SK-N-SH treated with all-trans-retinoic acid at 6 μM for 48 hours (cell line): ENCODE results near the gene WSCD2.

Source experiments
- ATAC-seq: fragments of 200-7000 bp; cut with Tn5 transposase; 3 replicates; pipeline ENCODE4 v1.9.1; 2020; ENCODE audit warnings: mild to moderate bottlenecking, moderate library complexity
- ARNTL ChIP-seq: fragments of 450-650 bp; formaldehyde crosslinking; IDR thresholded peaks from 2 replicates; pipeline ENCODE4 v1.5.0; 2020; ENCODE audit warnings: low read depth, mild to moderate bottlenecking, moderate library complexity, borderline replicate concordance
- CREB5 ChIP-seq: fragments of 250-450 bp; sonication (Bioruptor Pico); IDR thresholded peaks from 2 replicates; pipeline ENCODE4 v1.5.1; 2020; ENCODE audit warnings: low read depth, mild to moderate bottlenecking, moderate library complexity
- CSDC2 ChIP-seq: fragments of 250-450 bp; sonication (Bioruptor Pico); IDR thresholded peaks from 2 replicates; pipeline ENCODE4 v1.5.0; 2020; ENCODE audit warnings: mild to moderate bottlenecking, moderate library complexity
- CSRNP3 ChIP-seq: fragments of 250-450 bp; sonication (Bioruptor Pico); IDR thresholded peaks from 2 replicates; pipeline ENCODE4 v1.5.1; 2021; ENCODE audit warnings: mild to moderate bottlenecking, moderate library complexity
- ESRRG ChIP-seq: fragments of 250-450 bp; sonication (Bioruptor Pico); IDR thresholded peaks from 2 replicates; pipeline ENCODE4 v1.6.1; 2021; ENCODE audit warnings: mild to moderate bottlenecking
- GLIS3 ChIP-seq: fragments of 250-450 bp; sonication (Bioruptor Pico); IDR thresholded peaks from 2 replicates; pipeline ENCODE4 v1.5.0; 2020; ENCODE audit warnings: mild to moderate bottlenecking, moderate library complexity
- ISL1 ChIP-seq: fragments of 250-450 bp; sonication (Bioruptor Pico); IDR thresholded peaks from 2 replicates; pipeline ENCODE4 v2.1.2; 2022; ENCODE audit warnings: mild to moderate bottlenecking, moderate library complexity
- OSR1 ChIP-seq: fragments of 250-450 bp; sonication (Bioruptor Pico); IDR thresholded peaks from 2 replicates; pipeline ENCODE4 v1.8.0; 2022; ENCODE audit warnings: moderate library complexity, mild to moderate bottlenecking, inconsistent platforms
- PATZ1 ChIP-seq: fragments of 250-450 bp; sonication (Bioruptor Pico); IDR thresholded peaks from 2 replicates; pipeline ENCODE4 v1.8.0; 2020; ENCODE audit warnings: mild to moderate bottlenecking, moderate library complexity, borderline replicate concordance
- POU6F1 ChIP-seq: fragments of 250-450 bp; sonication (Bioruptor Pico); IDR thresholded peaks from 2 replicates; pipeline ENCODE4 v1.8.0; 2021; ENCODE audit warnings: low read depth, mild to moderate bottlenecking, moderate library complexity, borderline replicate concordance
- PPARA ChIP-seq: fragments of 250-450 bp; sonication (Bioruptor Pico); IDR thresholded peaks from 2 replicates; pipeline ENCODE4 v1.5.0; 2020; ENCODE audit warnings: mild to moderate bottlenecking, borderline replicate concordance
- RARB ChIP-seq: fragments of 250-450 bp; sonication (Bioruptor Pico); IDR thresholded peaks from 2 replicates; pipeline ENCODE4 v1.8.0; 2021; ENCODE audit warnings: mild to moderate bottlenecking, moderate library complexity
- SNAI2 ChIP-seq: fragments of 250-450 bp; sonication (Bioruptor Pico); IDR thresholded peaks from 2 replicates; pipeline ENCODE4 v1.5.0; 2020; ENCODE audit warnings: mild to moderate bottlenecking, moderate library complexity
- TCF4 ChIP-seq: fragments of 250-450 bp; sonication (Bioruptor Pico); IDR thresholded peaks from 2 replicates; pipeline ENCODE4 v1.8.0; 2021; ENCODE audit warnings: mild to moderate bottlenecking, moderate library complexity, borderline replicate concordance
- TSHZ2 ChIP-seq: fragments of 250-450 bp; sonication (Bioruptor Pico); IDR thresholded peaks from 2 replicates; pipeline ENCODE4 v1.5.0; 2020; ENCODE audit warnings: mild to moderate bottlenecking, moderate library complexity
- ZC3H10 ChIP-seq: fragments of 250-450 bp; sonication (Bioruptor Pico); IDR thresholded peaks from 2 replicates; pipeline ENCODE4 v1.5.1; 2021; ENCODE audit warnings: mild to moderate bottlenecking, moderate library complexity
- ZFP3 ChIP-seq: fragments of 250-450 bp; sonication (Bioruptor Pico); IDR thresholded peaks from 2 replicates; pipeline ENCODE4 v1.5.0; 2020; ENCODE audit warnings: mild to moderate bottlenecking, moderate library complexity
- ZFP30 ChIP-seq: fragments of 450-650 bp; formaldehyde crosslinking; IDR thresholded peaks from 2 replicates; pipeline ENCODE4 v1.5.0; 2022; ENCODE audit warnings: mild to moderate bottlenecking, moderate library complexity
- ZNF565 ChIP-seq: fragments of 450-650 bp; formaldehyde crosslinking; conservative IDR thresholded peaks from 2 replicates; pipeline ENCODE4 v1.5.0; 2020; ENCODE audit warnings: low read depth, mild to moderate bottlenecking, moderate library complexity
- ZNF70 ChIP-seq: fragments of 450-650 bp; formaldehyde crosslinking; IDR thresholded peaks from 2 replicates; pipeline ENCODE4 v1.5.0; 2020; ENCODE audit warnings: mild to moderate bottlenecking, moderate library complexity

WSCD2 gene

GRCh38 chr12:108198043-108198442 lies 69.0 kb downstream of the WSCD2 start:
- TF ChIP-seq POU6F1 (CRISPR knock-in tag) (no peak), ZFP30 (no peak), ESRRG (no peak), ZNF70 (CRISPR knock-in tag) (no peak), GLIS3 (CRISPR knock-in tag) (no peak), ZC3H10 (CRISPR knock-in tag) (no peak), ZFP3 (CRISPR knock-in tag) (no peak), SNAI2 (CRISPR knock-in tag) (no peak), CSRNP3 (CRISPR knock-in tag) (no peak), ARNTL (CRISPR knock-in tag) (no peak)

GRCh38 chr12:108199106-108199505 lies 70.0 kb downstream of the WSCD2 start:
- no peak for ATAC-seq
- TF ChIP-seq ZNF70 (CRISPR knock-in tag) (no peak), PPARA (CRISPR knock-in tag) (no peak), RARB (CRISPR knock-in tag) (no peak), GLIS3 (CRISPR knock-in tag) (no peak), ARNTL (CRISPR knock-in tag) (no peak), ZNF565 (CRISPR knock-in tag) (no peak), ESRRG (no peak), TCF4 (CRISPR knock-in tag) (no peak), TSHZ2 (no peak), CREB5 (CRISPR knock-in tag) (no peak), ZFP3 (CRISPR knock-in tag) (no peak), CSDC2 (CRISPR knock-in tag) (no peak), OSR1 (CRISPR knock-in tag) (no peak), PATZ1 (CRISPR knock-in tag) (no peak), CSRNP3 (CRISPR knock-in tag) (no peak), ZC3H10 (CRISPR knock-in tag) (no peak), ISL1 (CRISPR knock-in tag) (no peak), POU6F1 (CRISPR knock-in tag) (no peak), SNAI2 (CRISPR knock-in tag) (no peak)

More at GRCh38 chr12:108198043-108198442, 69.0 kb downstream of the WSCD2 start:
- no peak for ATAC-seq
